Calu3 (cell line): ENCODE measurements around the gene CFAP43. TPM values are rescaled to one million over a fixed set of nuclear protein-coding genes. Genes with fewer than 3 reads are reported as not detected.

ENCODE experiments used
- BruUV-seq: library from RNA; stranded (reverse); fragments of 400-500 nt; replicated peaks from 2 replicates; lab custom pipeline; 2021; lab: Mats Ljungman, UMichigan
- CTCF ChIA-PET: fragments of 300-600 bp; sonication (Branson Sonifier 250); formaldehyde crosslinking; loops from one replicate; lab custom pipeline; 2022; ENCODE audit warnings: antibody characterized with exemption; lab: Charles Lee
- DNase-seq: peaks from one replicate; pipeline ENCODE4 v3.0.0; 2022
- H3K27ac Mint-ChIP-seq: one replicate; pipeline ENCODE4 v1.8.0; 2022; ENCODE audit warnings: mixed read lengths; ENCODE audit not compliant: unreplicated experiment
- H3K27me3 Mint-ChIP-seq: one replicate; pipeline ENCODE4 v1.8.0; 2022; ENCODE audit warnings: mixed read lengths; ENCODE audit not compliant: unreplicated experiment
- H3K36me3 Mint-ChIP-seq: one replicate; pipeline ENCODE4 v1.8.0; 2022; ENCODE audit warnings: mild to moderate bottlenecking, moderate library complexity, mixed read lengths; ENCODE audit not compliant: insufficient read depth, unreplicated experiment
- H3K4me1 Mint-ChIP-seq: one replicate; pipeline ENCODE4 v1.8.0; 2022; ENCODE audit warnings: mild to moderate bottlenecking, low read depth, mixed read lengths; ENCODE audit not compliant: unreplicated experiment
- H3K4me3 Mint-ChIP-seq: one replicate; pipeline ENCODE4 v1.8.0; 2022; ENCODE audit warnings: mild to moderate bottlenecking, low read depth, moderate library complexity, mixed read lengths; ENCODE audit not compliant: unreplicated experiment
- H3K9me3 Mint-ChIP-seq: one replicate; pipeline ENCODE4 v1.8.0; 2022; ENCODE audit warnings: low read depth, mixed read lengths; ENCODE audit not compliant: unreplicated experiment
- intact Hi-C: fragments of 100-400 bp; cut with micrococcal nuclease; formaldehyde crosslinking; loops from one replicate; pipeline ENCODE4 v1.10.0; 2022; ENCODE audit not compliant: unreplicated experiment
- total RNA-seq: library from RNA; stranded (reverse); gene quantifications from 2 replicates; pipeline ENCODE4 v1.2.3, GENCODE V29; 2022
- TF ChIP-seq, protein P1 (sequence below): fragments of 200-600 bp; IDR thresholded peaks from one replicate; pipeline ENCODE4 v1.8.0; 2022; ENCODE audit warnings: antibody characterized with exemption; ENCODE audit not compliant: unreplicated experiment

The CFAP43 gene
- total RNA-seq, 1 experiment from 2014 or later: 0.94 TPM

DNA sequence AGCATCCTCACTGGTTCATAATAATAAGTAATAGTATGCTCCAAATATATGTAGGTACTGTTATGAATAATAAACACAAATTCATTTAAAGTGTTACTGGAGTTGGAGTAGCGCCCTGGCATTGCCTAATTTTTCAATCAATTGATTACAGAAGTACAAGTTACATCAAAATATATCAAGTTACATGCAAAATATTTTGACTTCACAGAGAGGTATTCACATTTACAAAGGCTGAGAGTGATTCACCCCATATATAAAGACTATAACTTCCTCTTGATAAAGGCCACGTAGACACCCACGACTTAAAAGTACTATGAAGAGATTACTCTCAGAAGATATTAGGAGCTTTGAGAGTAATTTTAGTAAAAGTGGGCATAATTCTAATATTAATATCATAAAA is 132.9 kb downstream of the CFAP43 start:
- H3K4me3 Mint-ChIP-seq: no peak overlapping the region
- H3K9me3 Mint-ChIP-seq: no peaks in the 10 kb centered on the region
- TF ChIP-seq, protein P1, sequence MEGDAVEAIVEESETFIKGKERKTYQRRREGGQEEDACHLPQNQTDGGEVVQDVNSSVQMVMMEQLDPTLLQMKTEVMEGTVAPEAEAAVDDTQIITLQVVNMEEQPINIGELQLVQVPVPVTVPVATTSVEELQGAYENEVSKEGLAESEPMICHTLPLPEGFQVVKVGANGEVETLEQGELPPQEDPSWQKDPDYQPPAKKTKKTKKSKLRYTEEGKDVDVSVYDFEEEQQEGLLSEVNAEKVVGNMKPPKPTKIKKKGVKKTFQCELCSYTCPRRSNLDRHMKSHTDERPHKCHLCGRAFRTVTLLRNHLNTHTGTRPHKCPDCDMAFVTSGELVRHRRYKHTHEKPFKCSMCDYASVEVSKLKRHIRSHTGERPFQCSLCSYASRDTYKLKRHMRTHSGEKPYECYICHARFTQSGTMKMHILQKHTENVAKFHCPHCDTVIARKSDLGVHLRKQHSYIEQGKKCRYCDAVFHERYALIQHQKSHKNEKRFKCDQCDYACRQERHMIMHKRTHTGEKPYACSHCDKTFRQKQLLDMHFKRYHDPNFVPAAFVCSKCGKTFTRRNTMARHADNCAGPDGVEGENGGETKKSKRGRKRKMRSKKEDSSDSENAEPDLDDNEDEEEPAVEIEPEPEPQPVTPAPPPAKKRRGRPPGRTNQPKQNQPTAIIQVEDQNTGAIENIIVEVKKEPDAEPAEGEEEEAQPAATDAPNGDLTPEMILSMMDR: no peak
- no peak for DNase-seq
- H3K4me1 Mint-ChIP-seq: no peaks in the 10 kb centered on the region
- no peaks in the 10 kb centered on the region for H3K27me3 Mint-ChIP-seq
- CTCF ChIA-PET: no interaction called here
- no peak overlapping the region for H3K27ac Mint-ChIP-seq
- intact Hi-C loops: no loop called here
- BruUV-seq: no TSS peak
- H3K36me3 Mint-ChIP-seq: no peaks in the 10 kb centered on the region

DNA sequence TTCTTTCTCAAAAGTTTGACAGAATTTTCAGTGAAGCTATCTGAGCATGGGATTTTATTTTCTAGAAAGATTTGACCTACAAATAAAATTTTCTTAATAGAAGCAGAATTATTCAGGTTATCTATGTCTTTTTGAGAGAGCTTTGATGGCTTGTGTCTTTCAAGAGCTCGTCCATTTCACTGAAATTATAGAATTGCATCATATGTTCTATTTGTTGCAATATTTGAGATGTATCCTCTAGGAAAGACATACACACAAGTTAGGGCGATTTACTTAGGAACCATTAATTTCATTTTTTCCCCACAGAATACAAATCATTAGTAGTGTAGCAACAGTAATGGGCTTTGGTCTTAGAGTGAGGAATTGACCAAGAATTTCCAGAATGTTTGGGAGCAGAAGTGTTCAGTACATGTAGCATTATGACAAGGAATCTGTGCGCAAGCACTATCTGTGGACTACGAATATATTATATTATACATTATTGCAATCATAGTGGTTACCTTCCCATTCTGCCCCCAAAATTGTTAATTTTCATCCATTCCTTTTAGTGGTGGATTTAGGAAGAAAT is 133.7 kb downstream of the CFAP43 start:
- H3K4me1 Mint-ChIP-seq: no peaks in the 10 kb centered on the region
- no peaks in the 10 kb centered on the region for H3K36me3 Mint-ChIP-seq
- BruUV-seq: no TSS peak
- CTCF ChIA-PET: no interaction called here
- intact Hi-C loops: no loop called here
- no peaks in the 10 kb centered on the region for H3K9me3 Mint-ChIP-seq
- TF ChIP-seq, protein P1: no peak
- no peak for DNase-seq
- H3K27me3 Mint-ChIP-seq: no peaks in the 10 kb centered on the region
- no peak overlapping the region for H3K4me3 Mint-ChIP-seq
- no peak overlapping the region for H3K27ac Mint-ChIP-seq

DNA sequence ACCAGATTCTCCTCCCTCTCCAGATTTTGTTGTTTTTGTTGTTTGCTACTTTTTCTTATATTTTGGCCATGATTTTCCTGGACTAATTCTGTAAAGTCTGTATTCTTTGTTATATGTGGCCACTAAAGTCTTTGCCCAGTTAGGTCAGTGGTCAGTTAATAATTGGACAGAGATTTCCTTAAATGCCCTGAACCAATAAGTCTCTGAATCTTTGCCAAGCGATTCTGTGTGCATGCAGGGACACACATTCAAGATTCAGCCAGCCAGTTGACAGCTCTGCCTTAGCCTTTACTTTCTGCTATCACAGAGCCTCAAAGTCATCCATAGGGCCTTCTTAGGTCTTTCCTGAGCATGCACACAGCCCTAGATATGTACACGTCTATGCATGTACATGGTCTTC is 135.5 kb downstream of the CFAP43 start:
- Mint-ChIP-seq H3K27ac (no peak overlapping the region), H3K9me3 (no peaks in the 10 kb centered on the region), H3K36me3 (no peaks in the 10 kb centered on the region), H3K4me3 (no peak overlapping the region), H3K27me3 (no peaks in the 10 kb centered on the region), H3K4me1 (no peaks in the 10 kb centered on the region)
- intact Hi-C loops: no loop called here
- no TSS peak for BruUV-seq
- CTCF ChIA-PET: no interaction called here
- TF ChIP-seq, protein P1: no peak
- DNase-seq: no peak

DNA sequence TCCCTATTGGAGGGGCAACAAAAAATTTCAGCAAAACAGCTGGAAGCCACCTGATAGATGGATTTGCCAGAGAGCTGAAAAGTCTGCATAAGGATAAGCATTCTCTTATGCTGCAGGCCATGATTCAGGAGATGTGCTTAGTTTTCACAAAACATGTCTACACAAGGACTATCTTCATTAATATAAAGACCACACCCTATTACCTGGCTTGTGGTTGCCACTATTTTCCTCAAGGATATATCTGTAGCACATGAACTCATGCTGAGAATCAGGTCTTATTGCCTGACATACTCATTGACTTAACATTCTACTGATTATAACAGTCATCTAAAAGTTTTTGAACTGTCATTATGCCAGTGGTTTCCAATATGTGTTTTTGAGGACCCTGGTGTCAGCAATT is 139.4 kb downstream of the CFAP43 start:
- BruUV-seq: no TSS peak
- no peak overlapping the region for H3K4me3 Mint-ChIP-seq
- intact Hi-C loops: no loop called here
- H3K27ac Mint-ChIP-seq: no peak overlapping the region
- H3K36me3 Mint-ChIP-seq: no peaks in the 10 kb centered on the region
- CTCF ChIA-PET: no interaction called here
- no peak for DNase-seq
- H3K9me3 Mint-ChIP-seq: peaks cover 7% of the 10 kb centered on the region
- no peaks in the 10 kb centered on the region for H3K4me1 Mint-ChIP-seq
- TF ChIP-seq, protein P1: no peak
- H3K27me3 Mint-ChIP-seq: no peaks in the 10 kb centered on the region
